Measurements from ENCODE around the gene TMEM272. TPM values are rescaled to one million over a fixed set of nuclear protein-coding genes. Genes with fewer than 3 reads are reported as not detected.

TMEM272 gene
- under 1 TPM in 3 of 6 donors, not detected in 3; 0.13 to 0.44 (median 0.17) TPM for total RNA-seq

GRCh38 chr13:51844862-51845573 lies at the start of gene TMEM272:
TMEM272 (minus strand) TSS chr13:51845177; CDS start chr13:51838530, 6,647 bp downstream.
- TF ChIP-seq CTCF (IDR thresholded peaks at IDR 0.05), result peak; percentile 55 to 91 (median 74)
- no peak for TF ChIP-seq EP300 (IDR thresholded peaks at IDR 0.05)
- TF ChIP-seq POLR2A (IDR thresholded peaks at IDR 0.05), result no peak
- no peak within 1 kb of the TSS for H3K27ac ChIP-seq
- peak within 1 kb of the TSS in 2 of 4 donors; percentile 22 to 29 for H3K4me3 ChIP-seq
- no peaks in the 10 kb centered on the region for H3K36me3 ChIP-seq
- 39 to 45% methylated on average over 17 to 20 of the region's 20 CpGs for WGBS, 2 donors
- ATAC-seq (ENCODE audit: low FRiP score in 2 of 2), result peak; percentile 85 to 90
- no peaks in the 10 kb centered on the region for H3K27me3 ChIP-seq
- DNase-seq, result peak; percentile 45 to 90
- H3K9me3 ChIP-seq, result no peaks in the 10 kb centered on the region
- H3K4me1 ChIP-seq, result peaks cover 3 to 8% (median 6%) of the 10 kb centered on the region in 4 donors

GRCh38 chr13:51894239-51894638 lies 49.3 kb upstream of the TMEM272 start:
- DNase-seq (no peak), ATAC-seq (ENCODE audit: low FRiP score in 2 of 2) (no peak)
- Histone ChIP-seq H3K27ac (no peak overlapping the region), H3K36me3 (no peaks in the 10 kb centered on the region), H3K27me3 (no peaks in the 10 kb centered on the region), H3K9me3 (no peaks in the 10 kb centered on the region), H3K4me1 (no peaks in the 10 kb centered on the region), H3K4me3 (no peak overlapping the region)
- no peak for TF ChIP-seq POLR2A (IDR thresholded peaks at IDR 0.05)
- no peak for TF ChIP-seq CTCF (IDR thresholded peaks at IDR 0.05)
- TF ChIP-seq POLR2AphosphoS5 (IDR thresholded peaks at IDR 0.05), result no peak
- no peak for TF ChIP-seq EP300 (IDR thresholded peaks at IDR 0.05)
- 96 to 97% methylated on average over 4 of the region's 4 CpGs for WGBS, 2 donors

GRCh38 chr13:51892657-51893056 lies 47.7 kb upstream of the TMEM272 start:
- Histone ChIP-seq H3K4me3 (no peak overlapping the region), H3K27ac (no peak overlapping the region), H3K36me3 (no peaks in the 10 kb centered on the region), H3K27me3 (no peaks in the 10 kb centered on the region), H3K4me1 (no peaks in the 10 kb centered on the region), H3K9me3 (no peaks in the 10 kb centered on the region)
- whole genome bisulfite sequencing, 2 donors, result 51 to 58% methylated on average over 3 of the region's 3 CpGs
- DNase-seq, result no peak
- TF ChIP-seq POLR2A (IDR thresholded peaks at IDR 0.05) (no peak), CTCF (IDR thresholded peaks at IDR 0.05) (no peak), POLR2AphosphoS5 (IDR thresholded peaks at IDR 0.05) (no peak)
- no peak for ATAC-seq (ENCODE audit: low FRiP score in 2 of 2)

GRCh38 chr13:51887468-51887867 lies 42.5 kb upstream of the TMEM272 start:
- TF ChIP-seq POLR2AphosphoS5 (IDR thresholded peaks at IDR 0.05) (no peak), EP300 (IDR thresholded peaks at IDR 0.05) (no peak), POLR2A (IDR thresholded peaks at IDR 0.05) (no peak), CTCF (IDR thresholded peaks at IDR 0.05) (no peak)
- no peaks in the 10 kb centered on the region for H3K27me3 ChIP-seq
- H3K4me1 ChIP-seq, result no peaks in the 10 kb centered on the region
- H3K36me3 ChIP-seq, result no peaks in the 10 kb centered on the region
- no peak overlapping the region for H3K4me3 ChIP-seq
- 64 to 86% methylated on average over 2 of the region's 2 CpGs for WGBS, 2 donors
- ATAC-seq (ENCODE audit: low FRiP score in 2 of 2) (no peak), DNase-seq (no peak)
- no peak overlapping the region for H3K27ac ChIP-seq
- no peaks in the 10 kb centered on the region for H3K9me3 ChIP-seq

GRCh38 chr13:51885651-51886050 lies 40.7 kb upstream of the TMEM272 start:
- Histone ChIP-seq H3K36me3 (no peaks in the 10 kb centered on the region), H3K27ac (no peak overlapping the region), H3K9me3 (no peaks in the 10 kb centered on the region), H3K4me1 (no peaks in the 10 kb centered on the region), H3K4me3 (no peak overlapping the region), H3K27me3 (no peaks in the 10 kb centered on the region)
- 79 to 83% methylated on average over 2 of the region's 2 CpGs for WGBS, 2 donors
- TF ChIP-seq POLR2AphosphoS5 (IDR thresholded peaks at IDR 0.05), result no peak
- TF ChIP-seq EP300 (IDR thresholded peaks at IDR 0.05), result no peak
- TF ChIP-seq POLR2A (IDR thresholded peaks at IDR 0.05), result no peak
- no peak for TF ChIP-seq CTCF (IDR thresholded peaks at IDR 0.05)
- ATAC-seq (ENCODE audit: low FRiP score in 2 of 2), result no peak
- no peak for DNase-seq
